Measurements from ENCODE around the gene IFI27. TPM values are rescaled to one million over a fixed set of nuclear protein-coding genes. Genes with fewer than 3 reads are reported as not detected.

IFI27 gene
- total RNA-seq, 2 donors from 2014 or later, result 122 to 282 TPM

- no peak for DNase-seq (ENCODE audit: low spot score)
- intact Hi-C loops (cut with DNase I), result no loop called here
Measured at GRCh38 chr14:94122438-94122837, 11.9 kb downstream of the IFI27 start.

- DNase-seq (ENCODE audit: low spot score), result no peak
Measured at GRCh38 chr14:94123296-94123695, 12.8 kb downstream of the IFI27 start.

GRCh38 chr14:94123868-94124267, 13.3 kb downstream of the IFI27 start:
- no peak for DNase-seq (ENCODE audit: low spot score)
- intact Hi-C loops (cut with DNase I), result no loop called here

More at GRCh38 chr14:94123296-94123695, 12.8 kb downstream of the IFI27 start:
- intact Hi-C loops (cut with DNase I), result no loop called here

- intact Hi-C loops (cut with DNase I), result no loop called here
- DNase-seq (ENCODE audit: low spot score), result peak; percentile 28
Measured at GRCh38 chr14:94124582-94125377, 14.2 kb downstream of the IFI27 start.

GRCh38 chr14:94125659-94126418, 15.3 kb downstream of the IFI27 start:
- peak; percentile 52 for DNase-seq (ENCODE audit: low spot score)
- intact Hi-C loops (cut with DNase I), result no loop called here

- intact Hi-C loops (cut with DNase I), result no loop called here
Measured at GRCh38 chr14:94126419-94126677, 15.8 kb downstream of the IFI27 start.

GRCh38 chr14:94126800-94127199, 16.3 kb downstream of the IFI27 start:
- peak; percentile 10 for DNase-seq (ENCODE audit: low spot score)
- intact Hi-C loops (cut with DNase I), result no loop called here

More at GRCh38 chr14:94126419-94126677, 15.8 kb downstream of the IFI27 start:
- DNase-seq (ENCODE audit: low spot score), result peak; percentile 22

- DNase-seq (ENCODE audit: low spot score), result peak; percentile 17
- intact Hi-C loops (cut with DNase I), result no loop called here
Measured at GRCh38 chr14:94127330-94127729, 16.8 kb downstream of the IFI27 start.

- peak; percentile 81 for DNase-seq (ENCODE audit: low spot score)
- intact Hi-C loops (cut with DNase I), result no loop called here
Measured at GRCh38 chr14:94128216-94128839, 17.8 kb downstream of the IFI27 start.

- intact Hi-C loops (cut with DNase I), result no loop called here
- peak; percentile 90 for DNase-seq (ENCODE audit: low spot score)
Measured at GRCh38 chr14:94129111-94129757, 18.7 kb downstream of the IFI27 start, which contains the start of gene IFI27L2. TSS of gene IFI27L2 (minus strand) at chr14:94129604. CDS start at chr14:94129564, 40 bp downstream.

- peak; percentile 84 for DNase-seq (ENCODE audit: low spot score)
- intact Hi-C loops (cut with DNase I), result loop anchor here in 1 of 2 donors (10.0 kb wide), 1 partner anchor 195 kb away; no protein-coding TSS in a partner anchor
Measured at GRCh38 chr14:94129758-94130414, 19.4 kb downstream of the IFI27 start.

GRCh38 chr14:94132285-94132887, 21.9 kb downstream of the IFI27 start:
- intact Hi-C loops (cut with DNase I), result loop anchor here in 1 of 2 donors (10.0 kb wide), 1 partner anchor 198 kb away; no protein-coding TSS in a partner anchor
- no peak for DNase-seq (ENCODE audit: low spot score)

- DNase-seq (ENCODE audit: low spot score), result peak; percentile 66
- intact Hi-C loops (cut with DNase I), result loop anchor here in 1 of 2 donors (5.0 to 10.0 kb wide), 3 partner anchors 83 to 201 kb away; no protein-coding TSS in a partner anchor
Measured at GRCh38 chr14:94135476-94135875, 24.9 kb downstream of the IFI27 start.

- peak; percentile 96 for DNase-seq (ENCODE audit: low spot score)
- intact Hi-C loops (cut with DNase I), result loop anchor here in 1 of 2 donors (5.0 to 10.0 kb wide), 3 partner anchors 84 to 202 kb away; no protein-coding TSS in a partner anchor
Measured at GRCh38 chr14:94136575-94137331, 26.2 kb downstream of the IFI27 start.

GRCh38 chr14:94138251-94138650, 27.7 kb downstream of the IFI27 start:
- intact Hi-C loops (cut with DNase I), result loop anchor here in 1 of 2 donors (5.0 to 10.0 kb wide), 3 partner anchors 86 to 203 kb away; no protein-coding TSS in a partner anchor
- no peak for DNase-seq (ENCODE audit: low spot score)

- intact Hi-C loops (cut with DNase I), result loop anchor here in 1 of 2 donors (5.0 to 10.0 kb wide), 3 partner anchors 87 to 204 kb away; no protein-coding TSS in a partner anchor
- DNase-seq (ENCODE audit: low spot score), result no peak
Measured at GRCh38 chr14:94139006-94139405, 28.5 kb downstream of the IFI27 start.

GRCh38 chr14:94139421-94139820, 28.9 kb downstream of the IFI27 start:
- intact Hi-C loops (cut with DNase I), result loop anchor here in 1 of 2 donors (5.0 to 10.0 kb wide), 3 partner anchors 87 to 205 kb away; no protein-coding TSS in a partner anchor
- DNase-seq (ENCODE audit: low spot score), result peak; percentile 62

All from posterior vena cava (tissue), 2 donors.